ENCODE measurements around the gene PRC1.
"Not testable (repeated sequence)": the region's sequence is repeated elsewhere in the genome, so short reads cannot be mapped to it uniquely, and the experiment has no call there.

PRC1 gene

DNA sequence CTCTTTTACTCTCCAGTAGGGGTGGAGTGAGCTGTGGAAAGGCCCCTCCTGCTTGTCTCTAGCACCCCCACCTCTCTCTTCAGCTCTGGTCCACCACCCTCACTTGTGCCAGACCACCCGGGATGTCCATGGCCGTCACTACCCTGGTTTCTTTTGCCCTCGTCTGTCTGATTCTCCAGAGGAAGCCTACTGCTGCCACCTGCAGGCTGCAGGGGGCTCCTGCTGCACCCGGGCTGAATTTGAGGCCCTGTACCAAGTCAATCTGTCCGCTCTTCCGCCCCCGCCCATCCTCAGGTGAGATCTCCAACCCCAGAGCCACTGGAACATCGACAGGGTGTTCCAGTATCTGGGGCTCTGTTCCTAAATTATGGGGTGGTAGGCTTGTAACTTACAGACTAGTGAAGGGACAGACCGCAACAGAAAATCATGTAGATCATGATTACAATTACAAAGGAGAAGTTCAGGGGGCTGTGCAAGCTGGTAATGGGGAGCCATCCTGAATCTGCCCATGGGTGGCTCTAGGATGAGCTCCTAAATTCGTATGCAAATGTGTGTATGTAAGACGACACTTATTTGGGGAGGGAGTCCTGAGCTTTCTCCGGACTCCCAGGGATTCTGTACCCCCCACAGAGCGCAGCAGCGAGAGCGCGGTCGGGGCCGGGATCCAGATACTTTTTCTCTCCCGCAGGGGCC, 59.9 kb downstream of the PRC1 start:
- peak; percentile 89 for DNase-seq (ENCODE audit: low spot score)

DNA sequence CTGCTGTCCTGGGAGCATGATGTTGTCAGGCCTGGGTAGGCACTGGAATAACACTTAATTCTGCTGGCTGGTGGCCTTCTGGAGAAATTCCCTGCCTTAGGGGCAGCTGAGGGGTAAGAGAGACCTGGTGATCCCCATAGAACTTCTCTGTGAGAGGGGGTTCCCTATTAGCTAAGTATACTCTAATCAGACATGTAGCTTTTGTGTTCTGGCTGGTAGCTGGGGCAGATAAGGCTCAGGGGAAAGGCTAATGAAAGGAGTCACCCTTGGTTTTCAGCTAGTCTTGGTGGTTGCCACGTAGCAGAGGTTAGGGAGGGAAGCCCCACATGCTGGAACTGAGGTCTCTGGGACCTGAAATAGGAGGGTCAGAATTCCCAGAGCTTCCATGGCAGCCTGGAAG, 61.0 kb downstream of the PRC1 start:
- DNase-seq (ENCODE audit: low spot score): no peak

DNA sequence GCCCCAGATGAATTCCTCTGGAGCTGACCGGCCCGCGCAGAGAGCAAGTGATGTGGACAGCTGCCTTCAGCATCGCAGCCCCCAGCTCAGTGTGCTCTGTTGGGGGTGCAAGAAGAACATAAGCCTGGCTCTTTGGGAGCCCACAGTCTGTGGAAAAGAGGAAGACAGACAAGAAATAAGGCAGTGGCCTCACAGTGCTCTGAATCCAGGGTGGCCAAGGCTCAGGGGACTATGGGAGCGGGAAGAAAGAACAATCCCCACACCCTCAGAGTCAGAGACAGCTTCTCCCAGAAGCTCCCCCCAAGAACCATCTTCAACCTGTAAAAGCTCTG, 61.7 kb downstream of the PRC1 start:
- no peak for DNase-seq (ENCODE audit: low spot score)

DNA sequence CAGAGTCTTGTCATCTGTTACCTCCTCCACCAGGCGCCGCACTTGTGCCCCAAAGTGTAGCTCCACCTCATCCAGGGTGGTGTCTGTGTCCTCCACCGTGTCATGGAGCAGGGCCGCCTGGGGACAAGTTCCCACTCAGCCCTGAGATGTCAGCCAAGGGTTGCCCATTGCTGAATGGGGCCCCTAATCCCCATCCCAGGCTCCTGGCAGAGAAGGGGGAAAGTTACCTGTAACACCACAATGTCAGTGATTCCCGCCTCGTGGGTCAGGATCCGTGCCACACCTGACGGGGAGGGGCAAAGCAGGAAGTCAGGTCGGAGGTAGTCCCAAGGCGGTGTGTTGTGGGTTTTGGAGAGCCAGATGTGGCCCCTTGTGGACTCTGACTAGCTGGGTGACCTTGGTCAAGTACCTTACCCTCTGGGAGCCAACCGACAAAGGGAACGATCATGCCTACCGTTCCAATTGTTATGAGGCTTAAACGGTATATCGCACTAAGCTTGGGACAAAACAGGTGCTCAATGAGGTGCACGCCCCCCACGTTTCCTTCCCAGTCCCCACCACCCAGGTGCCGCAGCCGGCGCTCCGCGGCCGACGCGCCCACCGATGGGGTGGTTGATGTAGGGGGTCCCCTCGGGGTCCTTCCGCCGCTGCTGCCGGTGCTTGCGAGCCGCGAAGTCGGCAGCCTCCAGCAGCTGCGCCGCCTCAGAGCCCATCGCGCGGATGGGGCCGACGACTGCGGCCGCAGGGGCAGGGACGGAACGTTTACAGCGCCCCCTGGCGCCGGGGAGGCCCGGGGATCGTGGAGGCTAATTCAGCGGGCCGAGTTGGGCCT, 62.3 kb downstream of the PRC1 start, which contains the start of gene HDDC3:
Gene HDDC3, minus strand, starts transcription at position 722 of the 832 bp plus-strand sequence. Its CDS starts 9 bp downstream, at position 713.
- DNase-seq (ENCODE audit: low spot score): peak; percentile 78

DNA sequence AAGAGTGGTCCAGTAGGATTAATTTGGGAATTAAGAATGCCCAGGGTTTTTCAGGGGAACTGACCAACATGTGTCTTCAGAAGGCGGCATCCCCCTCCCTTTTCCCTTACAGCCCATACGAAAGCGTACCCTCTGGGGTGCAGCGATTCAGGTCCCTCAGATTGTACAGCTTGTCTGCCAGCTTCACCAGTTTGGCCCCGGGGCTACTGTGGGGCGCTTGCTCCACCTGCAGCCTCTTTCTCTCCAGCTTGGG, 62.8 kb downstream of the PRC1 start:
- DNase-seq (ENCODE audit: low spot score): no peak

DNA sequence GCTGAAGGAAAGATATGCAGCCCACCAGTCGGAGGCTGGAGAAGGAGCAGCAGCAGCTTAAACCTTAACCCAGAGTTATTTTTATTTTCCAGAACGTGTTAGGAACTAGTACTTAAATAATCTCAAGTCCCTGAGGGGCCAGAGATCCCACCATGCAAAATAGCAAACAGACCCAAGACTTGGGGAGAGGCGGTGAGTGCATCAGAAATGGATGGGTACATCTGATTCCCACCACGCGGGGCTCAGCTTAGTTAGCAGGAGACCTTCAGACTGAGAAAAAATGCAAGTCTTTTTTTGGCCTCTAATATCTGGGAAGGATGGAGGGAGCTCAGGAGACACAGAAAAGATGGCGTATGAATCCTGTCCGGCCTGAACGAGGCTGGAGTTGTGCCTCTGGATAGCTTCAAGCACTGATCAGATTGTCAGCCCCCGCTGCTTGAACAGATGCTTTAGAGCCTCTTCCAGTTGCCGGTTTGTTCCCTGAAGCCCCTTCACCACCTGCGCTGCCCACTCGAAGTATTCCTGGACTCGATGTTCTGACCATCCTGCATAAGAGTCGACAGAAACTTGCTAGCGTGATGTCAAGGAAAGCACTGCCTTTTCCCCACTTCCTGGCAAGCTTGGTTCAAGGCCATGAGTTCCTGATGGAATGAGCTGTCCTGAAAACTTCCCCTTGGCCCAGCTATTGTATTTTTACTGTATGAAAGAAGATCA, 63.3 kb downstream of the PRC1 start:
- no peak for DNase-seq (ENCODE audit: low spot score)

DNA sequence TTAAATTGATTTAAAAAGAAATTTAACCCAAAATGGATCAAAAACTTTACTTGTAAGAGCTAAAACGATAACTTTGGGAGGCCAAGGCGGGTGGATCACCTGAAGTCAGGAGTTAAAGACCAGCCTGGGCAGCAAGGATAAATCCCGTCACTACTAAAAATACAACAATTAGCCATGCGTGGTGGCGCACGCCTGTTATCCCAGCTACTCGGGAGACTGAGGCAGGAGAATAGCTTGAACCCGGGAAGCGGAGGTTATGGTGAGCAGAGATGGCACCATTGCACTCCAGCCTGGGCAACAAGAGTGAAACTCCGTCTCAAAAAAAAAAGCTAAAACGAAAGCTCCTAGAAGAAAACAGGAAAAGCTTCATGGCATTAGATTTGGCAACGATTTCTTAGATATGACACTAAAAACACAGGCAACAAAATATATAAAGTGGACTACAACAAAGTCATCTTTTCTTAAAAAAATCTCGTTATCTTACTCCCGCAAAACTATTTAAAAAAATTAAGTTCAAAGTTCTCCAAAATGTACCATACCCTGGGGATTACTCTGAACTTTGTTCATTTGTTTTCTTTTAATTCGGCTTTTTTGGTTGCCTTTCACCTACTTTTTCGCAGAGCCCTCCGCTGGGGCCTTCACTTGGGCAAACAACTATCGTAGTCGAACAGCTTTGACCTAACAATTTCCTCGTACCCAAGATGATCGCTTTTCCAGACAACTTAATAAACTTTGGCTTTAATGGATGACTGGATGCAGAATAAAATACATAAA, 64.9 kb downstream of the PRC1 start:
- DNase-seq (ENCODE audit: low spot score): no peak

DNA sequence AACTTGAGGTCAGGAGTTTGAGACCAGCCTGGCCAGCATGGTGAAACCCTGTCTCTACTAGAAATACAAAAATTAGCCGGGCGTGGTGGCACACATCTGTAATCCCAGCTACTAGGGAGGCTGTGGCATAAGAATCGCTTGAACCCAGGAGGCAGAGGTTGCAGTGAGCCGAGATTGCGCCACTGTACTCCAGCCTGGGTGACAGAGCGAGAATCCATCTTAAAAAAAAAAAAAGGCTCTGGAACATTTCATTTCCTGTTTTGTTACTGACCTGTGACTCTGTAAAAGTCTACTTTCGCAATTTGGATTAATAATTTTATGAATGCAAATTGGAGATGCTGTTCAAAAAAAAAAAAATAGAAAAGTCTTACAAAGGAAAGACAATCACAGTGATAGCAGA, 66.2 kb downstream of the PRC1 start:
- not testable (repeated sequence) for DNase-seq (ENCODE audit: low spot score)

DNA sequence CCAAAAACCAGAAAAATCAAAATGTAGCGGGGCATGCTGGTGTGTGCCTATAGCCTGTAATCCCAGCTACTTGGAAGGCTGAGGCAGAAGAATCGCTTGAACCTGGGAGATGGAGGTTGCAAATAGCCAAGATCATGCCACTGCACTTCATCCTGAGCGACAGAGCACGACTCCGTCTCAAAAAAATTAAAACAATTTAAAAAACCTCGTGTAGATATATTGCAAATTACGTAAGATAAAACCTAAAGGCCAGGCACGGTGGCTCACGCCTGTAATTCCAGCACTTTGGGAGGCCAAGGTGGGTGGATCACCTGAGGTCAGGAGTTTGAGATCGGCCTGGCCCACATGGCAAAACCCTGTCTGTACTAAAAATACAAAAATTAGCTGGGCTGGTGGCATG, 67.6 kb downstream of the PRC1 start:
- DNase-seq (ENCODE audit: low spot score): not testable (repeated sequence)

DNA sequence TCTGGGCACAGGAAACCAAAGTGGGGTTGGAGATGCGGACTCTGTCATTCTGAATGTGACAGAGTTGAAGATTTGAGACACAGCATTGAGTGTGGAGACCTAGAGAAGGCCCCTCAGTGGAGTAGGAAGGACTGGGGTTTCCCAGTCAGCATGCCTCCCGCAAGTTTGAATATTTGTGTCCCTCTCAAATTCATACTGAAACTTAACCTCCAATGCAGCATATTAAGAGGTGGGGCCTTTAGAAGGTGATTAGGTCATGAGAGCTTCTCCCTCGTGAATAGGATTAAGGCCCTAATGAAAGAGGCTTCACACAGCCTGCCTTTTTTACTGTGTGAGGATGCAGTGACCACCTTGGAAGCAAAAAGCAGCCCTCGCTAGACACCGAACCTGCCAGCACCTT, 70.0 kb downstream of the PRC1 start:
- no peak for DNase-seq (ENCODE audit: low spot score)

DNA sequence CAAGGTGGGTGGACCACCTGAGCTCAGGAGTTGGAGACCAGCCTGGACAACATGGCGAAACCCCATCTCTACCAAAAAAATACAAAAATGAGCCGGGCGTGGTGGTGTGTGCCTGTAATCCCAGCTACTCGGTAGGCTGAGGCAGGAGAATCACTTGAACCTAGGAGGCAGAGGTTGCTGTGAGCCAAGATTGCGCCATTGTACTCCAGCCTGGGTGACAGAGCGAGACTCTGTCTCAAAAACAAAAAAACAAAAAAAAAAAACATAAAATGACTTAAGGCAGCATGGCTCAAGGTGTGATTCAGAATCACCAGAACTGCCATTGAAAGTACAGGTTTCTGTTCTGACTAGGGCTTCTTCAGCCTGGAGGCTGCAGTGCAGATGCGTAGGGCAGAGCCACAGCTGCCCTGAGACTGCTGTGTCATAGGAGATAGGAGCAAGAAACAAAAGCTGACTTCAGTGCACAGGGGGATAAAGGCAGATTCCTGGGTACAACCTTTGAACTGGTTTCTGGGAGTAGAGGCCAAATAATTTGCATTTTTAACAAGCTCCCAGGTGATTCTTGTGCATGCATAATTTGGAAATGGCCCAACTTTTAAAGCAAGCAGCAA, 71.5 kb downstream of the PRC1 start:
- DNase-seq (ENCODE audit: low spot score): not testable (repeated sequence)

DNA sequence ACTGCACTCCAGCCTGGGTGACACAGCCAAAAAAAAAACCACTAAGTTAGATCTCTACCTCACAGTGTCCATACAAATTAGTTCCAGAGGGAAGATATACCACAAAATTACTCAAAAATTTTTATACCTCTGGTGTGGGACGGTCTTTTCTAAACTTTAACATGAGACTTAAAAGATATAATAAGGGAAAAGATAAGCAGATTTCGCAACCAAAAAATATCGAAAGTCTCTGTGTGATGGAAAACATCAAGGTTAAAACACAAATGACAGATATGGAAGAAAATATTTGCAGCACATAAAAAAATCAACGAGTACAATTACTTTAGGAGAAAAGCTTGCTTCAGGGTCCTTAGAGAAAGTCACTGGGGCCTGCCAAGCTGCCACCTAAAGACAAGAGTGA, 72.4 kb downstream of the PRC1 start:
- no peak for DNase-seq (ENCODE audit: low spot score)

DNA sequence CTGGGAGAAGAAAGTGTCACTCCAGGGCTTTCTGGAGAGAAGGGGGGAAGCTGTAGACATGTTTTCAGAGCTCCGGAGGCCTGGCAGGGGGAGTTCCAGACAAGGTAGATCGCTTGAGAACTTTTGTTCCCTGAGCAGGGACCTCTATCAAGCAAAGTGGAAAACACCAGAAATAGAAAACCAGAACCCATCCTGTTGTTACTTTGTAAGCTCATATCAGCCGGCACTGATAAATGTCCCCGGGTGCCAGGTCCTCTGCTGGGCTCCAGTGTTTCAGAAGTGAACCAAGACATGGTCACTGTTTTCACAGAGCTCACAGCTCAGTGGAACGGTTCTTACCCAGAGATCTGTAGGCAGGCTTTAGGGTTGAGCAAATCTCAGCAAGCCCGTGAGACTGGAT, 75.5 kb downstream of the PRC1 start:
- DNase-seq (ENCODE audit: low spot score): no peak

DNA sequence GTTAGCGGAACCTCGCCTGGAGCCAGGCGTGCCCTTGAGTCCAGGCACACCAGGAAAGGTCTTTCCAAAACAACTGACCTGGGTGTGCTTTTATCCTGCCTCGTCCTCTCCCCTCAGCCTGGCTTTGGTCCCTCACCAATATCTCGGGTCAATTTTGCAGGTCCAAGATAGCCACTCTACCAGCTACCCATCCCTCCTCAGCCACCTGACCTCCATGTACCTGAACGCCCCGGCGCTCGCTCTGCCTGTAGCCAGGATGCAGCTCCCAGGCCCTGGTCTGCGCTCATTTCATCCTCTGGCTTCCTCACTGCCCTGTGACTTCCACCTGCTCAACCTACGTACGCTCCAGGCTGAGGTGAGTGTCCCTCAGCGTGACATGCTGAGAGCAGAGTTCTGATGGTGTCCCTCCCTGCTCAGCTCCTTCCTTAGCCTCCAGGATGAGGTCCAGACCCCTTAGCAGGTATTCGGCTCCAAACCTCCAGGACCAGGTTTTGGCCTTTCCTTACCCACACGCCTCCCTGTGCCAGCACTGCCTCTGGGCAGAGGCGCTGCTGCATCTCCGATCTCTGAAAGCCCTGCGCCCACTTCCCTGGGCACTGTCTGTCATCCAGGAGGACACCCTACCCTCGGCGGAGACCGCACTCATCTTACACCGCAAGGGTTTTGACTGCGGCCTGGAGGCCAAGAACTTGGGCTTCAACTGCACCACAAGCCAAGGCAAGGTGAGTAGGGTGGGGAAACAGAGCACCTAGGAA, 76.1 kb downstream of the PRC1 start:
- no peak for DNase-seq (ENCODE audit: low spot score)

DNA sequence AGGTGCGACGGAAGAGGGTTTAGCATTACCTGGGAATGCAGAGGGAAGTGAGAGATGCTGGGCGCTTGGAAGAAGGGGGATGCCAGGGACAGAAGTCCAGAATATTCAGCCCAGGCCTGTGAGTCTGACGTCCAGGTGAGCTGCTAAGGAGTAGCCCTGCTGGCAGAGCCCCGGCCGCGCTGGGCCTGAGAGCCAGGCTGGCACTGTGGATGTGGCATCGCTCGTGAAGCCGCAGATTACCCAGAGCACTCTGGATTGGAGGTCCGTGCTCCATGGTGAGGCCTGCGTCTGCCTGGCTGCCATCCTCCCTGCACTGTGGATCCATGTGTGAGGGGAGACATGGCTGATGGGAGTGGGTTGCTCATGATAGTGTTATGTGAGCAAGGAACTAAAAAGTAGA, 76.8 kb downstream of the PRC1 start:
- DNase-seq (ENCODE audit: low spot score): no peak

DNA sequence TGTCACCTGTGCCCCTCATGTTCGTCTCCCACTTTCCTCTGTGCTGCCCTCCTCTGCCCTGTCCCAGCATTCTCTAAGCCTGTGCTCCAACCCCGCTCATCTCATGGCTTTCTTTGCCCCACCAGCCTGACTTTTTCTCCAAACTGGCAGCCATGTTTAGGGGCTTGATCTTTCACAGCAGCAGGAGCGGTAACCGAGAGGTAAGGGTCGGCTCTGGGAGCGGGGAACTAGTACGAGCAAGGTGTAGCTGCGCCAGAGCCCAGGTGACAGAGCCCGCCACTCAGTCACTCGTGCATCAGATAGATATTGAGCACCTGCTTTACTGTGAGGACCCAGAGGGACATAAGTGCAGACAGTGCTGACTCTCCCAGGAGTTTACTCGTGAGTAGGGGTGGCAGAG, 77.9 kb downstream of the PRC1 start:
- DNase-seq (ENCODE audit: low spot score): no peak
